ENCODE data around the gene ZNF232. TPM values are rescaled to one million over a fixed set of nuclear protein-coding genes. Genes with fewer than 3 reads are reported as not detected.
"Not testable (repeated sequence)": the region's sequence is repeated elsewhere in the genome, so short reads cannot be mapped to it uniquely, and the experiment has no call there.

The ZNF232 gene
- total RNA-seq, 1 experiment from 2014 or later, result 7.1 TPM

- DNase-seq (ENCODE audit: low read depth in 1 of 2, low spot score in 2 of 2), result no peak
- Histone ChIP-seq H3K27me3 (replicated peaks) (no peaks in the 10 kb centered on the region; the same call in 1 of the 2 replicates), H3K9me3 (replicated peaks) (peaks cover 28% of the 10 kb centered on the region), H3K4me3 (no peak overlapping the region), H3K4me1 (replicated peaks) (no peaks in the 10 kb centered on the region), H3K36me3 (no peaks in the 10 kb centered on the region), H3K27ac (no peak overlapping the region)
Measured at GRCh38 chr17:5097101-5097834, 14.4 kb downstream of the ZNF232 start.

DNA sequence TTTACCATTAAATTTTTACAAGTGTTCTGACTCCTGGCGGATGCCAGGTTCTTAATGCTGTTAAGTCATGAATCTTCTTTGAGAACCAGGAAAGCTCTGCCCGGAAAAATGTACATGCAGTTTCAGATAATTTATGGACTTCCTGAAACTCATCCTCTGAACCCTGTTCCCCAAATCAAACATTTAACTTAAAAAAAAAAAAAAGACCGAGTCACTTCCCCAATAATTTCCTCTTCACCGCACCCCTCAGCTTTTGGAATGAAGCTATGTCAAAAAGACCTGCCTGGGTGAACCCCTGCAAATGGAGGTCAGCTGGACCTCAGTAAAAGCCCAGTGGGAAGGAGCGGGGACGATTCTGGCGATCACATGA lies 15.0 kb downstream of the ZNF232 start:
- DNase-seq (ENCODE audit: low read depth in 1 of 2, low spot score in 2 of 2), result no peak
- Histone ChIP-seq H3K27ac (no peak overlapping the region), H3K27me3 (replicated peaks) (no peaks in the 10 kb centered on the region; the same call in 1 of the 2 replicates), H3K4me3 (no peak overlapping the region), H3K9me3 (replicated peaks) (peaks cover 32% of the 10 kb centered on the region), H3K4me1 (replicated peaks) (no peaks in the 10 kb centered on the region), H3K36me3 (no peaks in the 10 kb centered on the region)

DNA sequence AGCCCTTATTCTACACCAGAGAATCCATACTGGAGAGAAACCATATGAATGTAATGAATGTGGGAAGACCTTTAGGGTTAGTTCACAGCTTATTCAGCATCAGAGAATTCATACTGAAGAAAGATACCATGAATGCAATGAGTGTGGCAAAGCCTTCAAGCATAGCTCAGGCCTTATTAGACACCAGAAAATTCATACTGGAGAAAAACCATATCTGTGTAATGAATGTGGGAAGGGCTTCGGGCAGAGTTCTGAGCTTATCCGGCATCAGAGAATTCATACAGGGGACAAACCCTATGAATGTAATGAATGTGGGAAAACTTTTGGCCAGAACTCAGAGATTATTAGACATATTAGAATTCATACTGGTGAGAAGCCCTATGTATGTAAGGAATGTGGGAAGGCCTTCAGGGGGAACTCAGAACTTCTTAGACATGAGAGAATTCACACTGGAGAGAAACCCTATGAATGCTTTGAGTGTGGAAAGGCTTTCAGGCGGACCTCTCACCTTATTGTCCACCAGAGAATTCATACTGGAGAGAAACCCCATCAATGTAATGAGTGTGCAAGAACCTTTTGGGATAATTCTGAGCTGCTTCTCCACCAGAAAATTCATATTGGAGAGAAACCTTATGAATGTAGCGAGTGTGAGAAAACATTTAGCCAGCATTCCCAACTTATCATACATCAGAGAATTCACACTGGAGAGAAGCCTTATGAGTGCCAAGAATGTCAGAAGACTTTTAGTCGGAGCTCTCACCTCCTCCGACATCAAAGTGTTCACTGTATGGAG lies 19.3 kb downstream of the ZNF232 start:
- no peak overlapping the region for H3K27ac ChIP-seq
- H3K27me3 ChIP-seq (replicated peaks), result no peaks in the 10 kb centered on the region; the same call in 1 of the 2 replicates
- DNase-seq (ENCODE audit: low read depth in 1 of 2, low spot score in 2 of 2), result no peak
- H3K9me3 ChIP-seq (replicated peaks), result peaks cover 37% of the 10 kb centered on the region
- H3K36me3 ChIP-seq, result no peaks in the 10 kb centered on the region
- no peak overlapping the region for H3K4me3 ChIP-seq
- no peaks in the 10 kb centered on the region for H3K4me1 ChIP-seq (replicated peaks)

DNA sequence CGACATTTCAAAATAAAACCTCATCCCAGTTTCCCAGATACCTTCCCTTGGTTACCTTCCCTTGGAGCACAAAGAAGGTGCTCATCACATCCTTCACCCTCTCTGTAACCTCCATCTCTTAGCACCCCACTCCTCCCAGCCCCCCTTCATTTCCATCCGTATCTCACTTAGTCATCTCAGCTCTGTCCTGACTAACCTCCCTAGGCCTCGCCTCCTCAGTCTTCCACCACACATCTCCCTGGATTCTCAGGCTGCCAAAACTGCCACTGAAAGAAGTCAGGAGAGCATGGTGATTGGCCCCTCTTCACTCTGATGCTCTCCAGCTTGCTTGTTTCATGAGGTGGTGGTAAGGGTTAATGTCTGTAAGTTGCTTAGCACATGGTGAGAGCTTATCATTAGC lies 31.1 kb downstream of the ZNF232 start:
- Histone ChIP-seq H3K9me3 (replicated peaks) (peaks cover 10% of the 10 kb centered on the region), H3K4me1 (replicated peaks) (no peaks in the 10 kb centered on the region), H3K27ac (no peak overlapping the region), H3K36me3 (no peaks in the 10 kb centered on the region), H3K4me3 (no peak overlapping the region), H3K27me3 (replicated peaks) (peaks cover 7% of the 10 kb centered on the region; the same call in 1 of the 2 replicates)
- DNase-seq (ENCODE audit: low read depth in 1 of 2, low spot score in 2 of 2), result no peak

- DNase-seq (ENCODE audit: low read depth in 1 of 2, low spot score in 2 of 2), result peak in 1 of 2 experiments; percentile 25
- Histone ChIP-seq H3K4me3 (peak within 1 kb of the TSS; percentile 39), H3K27me3 (replicated peaks) (peaks cover 7% of the 10 kb centered on the region; the same call in 1 of the 2 replicates), H3K9me3 (replicated peaks) (peaks cover 10% of the 10 kb centered on the region), H3K36me3 (no peaks in the 10 kb centered on the region), H3K4me1 (replicated peaks) (no peaks in the 10 kb centered on the region), H3K27ac (no peak within 1 kb of the TSS)
Measured at GRCh38 chr17:5078106-5079028, 33.3 kb downstream of the ZNF232 start, which contains the start of gene ZFP3. TSS of gene ZFP3 (plus strand) at chr17:5078467. CDS start at chr17:5091505, 13,038 bp downstream.

DNA sequence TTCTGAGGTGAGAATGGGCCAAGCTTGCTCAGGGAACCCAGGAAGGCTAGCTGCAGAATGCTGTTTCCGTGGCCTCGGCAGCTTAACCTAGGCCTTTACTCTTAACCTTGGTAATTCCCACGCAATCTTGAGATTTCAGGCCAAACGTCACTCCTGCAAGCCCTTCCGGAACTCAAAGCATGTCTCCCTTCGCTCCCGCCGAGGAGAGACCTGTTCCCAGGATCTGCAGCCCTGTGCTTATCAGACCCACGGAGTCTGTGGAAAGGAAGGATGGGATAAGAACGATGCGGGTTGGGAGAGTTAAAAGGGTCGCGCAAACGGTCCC lies 33.9 kb downstream of the ZNF232 start:
- H3K27me3 ChIP-seq (replicated peaks), result peaks cover 7% of the 10 kb centered on the region; the same call in 1 of the 2 replicates
- H3K9me3 ChIP-seq (replicated peaks), result peaks cover 10% of the 10 kb centered on the region
- H3K4me3 ChIP-seq, result peak overlapping the region; percentile 39
- no peak overlapping the region for H3K27ac ChIP-seq
- no peaks in the 10 kb centered on the region for H3K4me1 ChIP-seq (replicated peaks)
- no peak for DNase-seq (ENCODE audit: low read depth in 1 of 2, low spot score in 2 of 2)
- H3K36me3 ChIP-seq, result no peaks in the 10 kb centered on the region

DNA sequence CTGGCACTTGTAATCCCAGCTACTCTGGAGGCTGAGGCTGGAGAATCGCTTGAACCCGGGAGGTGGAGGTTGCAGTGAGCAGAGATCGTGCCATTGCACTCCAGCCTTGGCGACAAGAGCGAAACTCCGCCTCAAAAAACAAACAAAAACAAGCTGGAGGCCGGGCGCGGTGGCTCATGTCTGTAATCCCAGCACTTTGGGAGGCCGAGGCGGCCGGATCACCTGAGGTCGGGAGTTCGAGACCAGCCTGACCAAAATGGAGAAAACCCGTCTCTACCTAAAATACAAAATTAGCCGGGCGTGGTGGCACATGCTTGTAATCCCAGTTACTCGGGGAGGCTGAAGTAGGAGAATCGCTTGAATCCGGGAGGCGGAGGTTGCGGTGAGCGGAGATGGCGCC lies 34.4 kb downstream of the ZNF232 start:
- H3K36me3 ChIP-seq; H3K4me3 ChIP-seq; H3K27me3 ChIP-seq (replicated peaks); DNase-seq (ENCODE audit: low read depth in 1 of 2, low spot score in 2 of 2); H3K27ac ChIP-seq; H3K4me1 ChIP-seq (replicated peaks): not testable (repeated sequence)
- H3K9me3 ChIP-seq (replicated peaks), result peaks cover 10% of the 10 kb centered on the region

DNA sequence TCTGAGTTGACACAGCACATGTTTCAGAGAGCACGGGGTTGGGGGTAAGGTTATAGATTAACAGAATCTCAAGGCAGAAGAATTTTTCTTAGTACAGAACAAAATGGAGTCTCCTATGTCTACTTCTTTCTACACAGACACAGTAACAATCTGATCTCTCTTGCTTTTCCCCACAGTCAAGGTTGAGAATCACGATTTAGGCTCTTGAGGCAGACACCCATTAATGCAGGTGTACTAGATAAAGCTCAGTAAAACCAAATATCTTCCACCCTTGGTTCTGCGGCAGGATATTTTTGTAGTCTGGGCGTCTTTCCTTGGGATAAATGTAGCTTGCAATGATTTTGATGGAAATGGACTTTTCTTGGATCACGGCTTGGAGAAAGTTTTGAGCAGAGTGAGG lies 36.2 kb downstream of the ZNF232 start:
- not testable (repeated sequence) for H3K36me3 ChIP-seq; H3K4me3 ChIP-seq; H3K27ac ChIP-seq; H3K4me1 ChIP-seq (replicated peaks); H3K27me3 ChIP-seq (replicated peaks); DNase-seq (ENCODE audit: low read depth in 1 of 2, low spot score in 2 of 2)
- peaks cover 10% of the 10 kb centered on the region for H3K9me3 ChIP-seq (replicated peaks)

DNA sequence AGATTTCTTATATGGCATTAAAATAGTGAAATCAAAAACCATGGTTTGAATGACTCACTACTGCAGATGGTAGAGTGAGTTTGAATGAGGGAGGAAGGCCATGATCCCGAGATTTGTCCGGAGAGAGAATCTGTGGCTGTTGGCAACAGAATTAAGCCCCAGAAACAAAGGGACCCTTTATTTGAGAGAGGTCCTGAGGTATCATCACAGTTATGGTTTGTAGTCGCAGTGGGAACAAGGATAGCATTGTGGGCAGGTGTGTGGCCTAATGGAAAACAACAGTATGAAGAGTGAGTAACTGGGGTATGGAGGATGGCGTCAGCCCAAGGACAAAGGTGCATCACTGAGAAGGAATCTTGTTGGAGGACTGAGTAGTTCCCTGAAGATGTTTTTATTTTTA lies 42.0 kb downstream of the ZNF232 start:
- Histone ChIP-seq H3K4me1 (replicated peaks) (no peaks in the 10 kb centered on the region), H3K4me3 (no peak overlapping the region), H3K27me3 (replicated peaks) (no peaks in the 10 kb centered on the region; the same call in 1 of the 2 replicates), H3K36me3 (no peaks in the 10 kb centered on the region), H3K9me3 (replicated peaks) (no peaks in the 10 kb centered on the region), H3K27ac (no peak overlapping the region)
- no peak for DNase-seq (ENCODE audit: low read depth in 1 of 2, low spot score in 2 of 2)

DNA sequence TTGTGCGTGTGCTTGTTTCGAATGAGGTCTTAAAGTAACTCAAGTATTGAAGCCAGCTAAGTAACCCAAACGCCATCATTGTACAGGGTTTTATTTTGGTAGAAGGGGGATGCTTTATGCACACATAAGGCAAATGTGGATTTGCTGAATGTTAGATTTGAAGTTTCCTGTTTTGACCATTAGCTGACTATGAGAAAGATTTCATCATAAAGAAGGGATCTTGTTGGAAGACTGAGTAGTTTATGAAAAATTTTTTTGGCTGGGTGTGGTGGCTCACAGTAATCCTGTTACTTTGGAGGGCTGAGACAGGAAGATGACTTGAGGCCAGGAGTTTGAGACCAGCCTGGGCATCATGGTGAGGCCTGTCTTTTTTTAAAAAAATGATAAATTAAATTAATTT lies 43.4 kb downstream of the ZNF232 start:
- Histone ChIP-seq H3K4me1 (replicated peaks) (no peaks in the 10 kb centered on the region), H3K27ac (no peak overlapping the region), H3K4me3 (no peak overlapping the region), H3K9me3 (replicated peaks) (no peaks in the 10 kb centered on the region), H3K36me3 (no peaks in the 10 kb centered on the region), H3K27me3 (replicated peaks) (no peaks in the 10 kb centered on the region; the same call in 1 of the 2 replicates)
- DNase-seq (ENCODE audit: low read depth in 1 of 2, low spot score in 2 of 2), result no peak

GRCh38 chr17:5065227-5065744 lies 46.4 kb downstream of the ZNF232 start:
- Histone ChIP-seq H3K4me3 (no peak overlapping the region), H3K27me3 (replicated peaks) (peaks cover 4% of the 10 kb centered on the region; the same call in 1 of the 2 replicates), H3K36me3 (no peaks in the 10 kb centered on the region), H3K27ac (no peak overlapping the region), H3K9me3 (replicated peaks) (no peaks in the 10 kb centered on the region), H3K4me1 (replicated peaks) (no peaks in the 10 kb centered on the region)
- no peak for DNase-seq (ENCODE audit: low read depth in 1 of 2, low spot score in 2 of 2)

Data from SJSA1 (cell line).